NCI-H460 (cell line): ENCODE data around the gene PKD2L1. TPM values are rescaled to one million over a fixed set of nuclear protein-coding genes. Genes with fewer than 3 reads are reported as not detected.
"Not testable (repeated sequence)": the region's sequence is repeated elsewhere in the genome, so short reads cannot be mapped to it uniquely, and the experiment has no call there.

Source experiments
- DNase-seq: peaks from one replicate; pipeline ENCODE4 v3.0.0-alpha.2; 2016; ENCODE audit warnings: low read depth; ENCODE audit errors: extremely low read depth
- small RNA-seq, 2 experiments: library from RNA; depleted of rRNA; stranded (forward); fragments of <200 nt; gene quantifications; one replicate each; pipeline ENCODE3, GENCODE V24; 2014
- total RNA-seq: library from RNA; depleted of rRNA; stranded (reverse); fragments of >200 nt; shearing (Covaris generic); gene quantifications from 2 replicates; pipeline ENCODE4 v1.2.3, GENCODE V29; 2014; rRNA removed

The PKD2L1 gene
- total RNA-seq, 1 experiment from 2014 or later: 0.05 TPM

GRCh38 chr10:100287756-100288155 lies 42.3 kb downstream of the PKD2L1 start:
- DNase-seq: no peak

- peak; percentile 86 for DNase-seq
These were observed 43.7 kb downstream of the PKD2L1 start, which contains the start of gene BLOC1S2 for GRCh38 chr10:100286051-100287033. Gene BLOC1S2, minus strand, starts transcription at chr10:100286680. Its CDS starts 21 bp downstream, at chr10:100286659.

GRCh38 chr10:100285326-100285725 lies 44.7 kb downstream of the PKD2L1 start:
- not testable (repeated sequence) for DNase-seq

DNA sequence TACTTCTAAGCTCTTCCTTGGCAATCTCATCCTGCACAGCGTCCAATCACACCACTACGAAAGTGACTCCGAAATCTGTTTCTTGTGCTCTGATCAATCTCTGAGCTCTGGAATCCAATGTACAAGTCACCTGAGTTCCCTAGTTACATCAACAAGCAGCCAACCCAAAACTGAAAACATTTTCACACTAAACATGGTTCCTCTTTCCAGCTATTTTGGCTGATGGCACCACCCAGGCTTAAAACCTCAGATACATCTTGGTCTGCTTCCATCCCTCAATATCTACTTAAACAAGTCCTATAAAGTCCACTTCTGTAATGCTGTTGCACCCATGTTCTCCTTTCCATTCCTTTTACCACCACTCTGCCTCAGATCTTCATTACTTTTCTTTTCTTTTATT lies 47.1 kb downstream of the PKD2L1 start:
- DNase-seq: no peak

GRCh38 chr10:100276971-100277370 lies 53.1 kb downstream of the PKD2L1 start:
- DNase-seq: not testable (repeated sequence)

GRCh38 chr10:100267239-100268104 lies 62.6 kb downstream of the PKD2L1 start, which contains the start of gene CWF19L1:
Gene CWF19L1, minus strand, starts transcription at chr10:100267638. Its CDS starts 45 bp downstream, at chr10:100267593.
- DNase-seq: peak; percentile 84

- DNase-seq: no peak
These were observed 64.1 kb downstream of the PKD2L1 start for GRCh38 chr10:100265821-100266485.

- DNase-seq: no peak
These were observed 75.8 kb downstream of the PKD2L1 start for GRCh38 chr10:100254191-100254590.

DNA sequence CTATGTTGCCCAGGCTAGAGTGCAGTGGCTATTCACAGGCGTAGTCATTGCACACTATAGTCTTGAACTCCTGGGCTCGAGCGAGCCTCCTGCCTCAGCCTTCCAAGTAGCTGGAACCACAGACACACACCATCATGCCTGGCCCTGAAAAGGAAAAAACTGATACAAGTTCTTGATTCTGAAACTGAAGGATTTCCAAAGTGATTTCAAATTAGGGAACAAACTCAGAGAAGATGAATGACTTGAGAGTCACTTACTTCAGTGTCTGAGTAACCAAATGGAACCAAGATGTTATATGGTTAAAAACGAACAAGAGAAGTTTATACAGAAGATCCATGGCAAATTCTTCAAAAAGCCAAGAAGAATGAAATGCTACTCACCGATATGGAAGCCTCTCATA lies 77.0 kb downstream of the PKD2L1 start:
- DNase-seq: no peak

GRCh38 chr10:100248820-100249219 lies 81.2 kb downstream of the PKD2L1 start:
- no peak for DNase-seq

DNA sequence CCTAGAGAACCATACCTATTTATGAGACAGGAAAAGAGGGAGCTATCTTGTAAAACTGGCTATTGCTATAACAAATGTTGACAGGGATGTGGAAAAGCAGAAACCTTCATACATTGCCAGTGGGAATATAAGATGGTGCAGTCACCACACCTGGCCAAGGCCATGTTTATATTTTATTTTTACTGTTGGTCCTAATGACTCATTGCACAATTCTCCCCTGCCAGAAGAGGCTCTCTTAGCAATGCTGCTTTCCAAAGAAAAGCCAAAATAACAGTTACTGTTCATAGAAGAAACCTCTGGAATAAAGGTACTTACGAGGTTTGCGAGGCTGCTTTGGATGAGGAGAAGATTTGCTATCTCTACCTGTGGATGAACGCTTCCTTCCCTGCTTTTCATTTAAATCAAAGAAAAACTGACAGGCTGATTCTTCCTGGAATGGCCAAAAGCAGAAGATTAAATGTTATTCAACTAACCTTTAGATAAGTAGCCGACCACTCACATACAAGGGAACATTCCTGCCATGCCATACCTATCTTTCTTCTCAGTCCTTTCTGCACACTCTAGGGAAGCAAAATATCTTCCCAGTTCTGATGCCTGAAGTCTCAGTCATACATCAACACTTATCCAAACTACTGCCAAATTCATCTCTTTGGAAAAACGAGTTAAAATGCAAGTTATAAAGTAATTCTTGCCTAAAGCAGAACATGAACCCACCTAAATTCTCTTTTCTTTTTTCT lies 84.4 kb downstream of the PKD2L1 start:
- no peak for DNase-seq

DNA sequence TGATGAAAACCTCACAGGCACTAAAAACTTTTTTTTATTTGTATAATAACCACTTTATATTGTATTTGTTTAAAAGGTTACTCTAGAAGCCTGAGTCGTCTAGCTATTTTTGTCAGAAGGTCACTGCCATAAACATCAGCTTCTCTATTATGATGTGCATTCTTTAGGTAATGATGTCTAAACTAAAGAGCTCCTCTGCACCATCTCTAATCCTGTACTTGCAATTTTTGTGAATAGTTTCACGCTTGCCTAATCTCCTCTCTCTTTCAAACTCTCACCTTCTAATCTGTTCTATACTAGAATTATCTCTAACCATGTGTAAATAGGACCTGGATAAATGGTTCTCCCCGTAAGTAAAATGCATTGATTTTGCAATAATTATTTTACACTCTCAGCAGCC lies 90.2 kb downstream of the PKD2L1 start:
- no peak for DNase-seq

GRCh38 chr10:100238429-100238828 lies 91.6 kb downstream of the PKD2L1 start:
- DNase-seq: no peak

Small RNA genes within 50 kb of the gene (small RNA-seq; reads per million reads assigned to genes)
- gene RNU6-422P: 0 reads per million in 2 experiments

Other genes starting within 250 kb of the PKD2L1 start
- gene CPN1, start 248.4 kb downstream of the PKD2L1 start, total RNA-seq: not detected in 2 replicates
- gene ERLIN1, start 144.2 kb downstream of the PKD2L1 start, total RNA-seq: 45.7 and 48.0 TPM in 2 replicates
- gene CHUK, start 100.6 kb downstream of the PKD2L1 start, total RNA-seq: 43.8 and 48.7 TPM in 2 replicates
- gene CWF19L1, start 62.6 kb downstream of the PKD2L1 start, total RNA-seq: 45.3 and 49.8 TPM in 2 replicates
- 82.3 and 85.3 TPM in 2 replicates for gene BLOC1S2, start 43.5 kb downstream of the PKD2L1 start, total RNA-seq
- gene SCD, start 17.0 kb upstream of the PKD2L1 start, total RNA-seq: 163 and 165 TPM in 2 replicates
- gene WNT8B, start 132.8 kb upstream of the PKD2L1 start, total RNA-seq: 0.10 TPM in 1 of 2 replicates, not detected in the other
- 2.0 and 2.6 TPM in 2 replicates for gene SEC31B, start 189.6 kb upstream of the PKD2L1 start, total RNA-seq
- 433 and 456 TPM in 2 replicates for gene NDUFB8, start 199.6 kb upstream of the PKD2L1 start, total RNA-seq
- 7.8 and 9.3 TPM in 2 replicates for gene HIF1AN, start 205.7 kb upstream of the PKD2L1 start, total RNA-seq